HG03159 (cell line): Measurements from ENCODE around the gene TSPYL4.

Experiments
- ATAC-seq: cut with Tn5 transposase; IDR thresholded peaks from one replicate; pipeline ENCODE4 v1.9.1; 2021; ENCODE audit warnings: mild to moderate bottlenecking, moderate library complexity; ENCODE audit not compliant: unreplicated experiment

The TSPYL4 gene

DNA sequence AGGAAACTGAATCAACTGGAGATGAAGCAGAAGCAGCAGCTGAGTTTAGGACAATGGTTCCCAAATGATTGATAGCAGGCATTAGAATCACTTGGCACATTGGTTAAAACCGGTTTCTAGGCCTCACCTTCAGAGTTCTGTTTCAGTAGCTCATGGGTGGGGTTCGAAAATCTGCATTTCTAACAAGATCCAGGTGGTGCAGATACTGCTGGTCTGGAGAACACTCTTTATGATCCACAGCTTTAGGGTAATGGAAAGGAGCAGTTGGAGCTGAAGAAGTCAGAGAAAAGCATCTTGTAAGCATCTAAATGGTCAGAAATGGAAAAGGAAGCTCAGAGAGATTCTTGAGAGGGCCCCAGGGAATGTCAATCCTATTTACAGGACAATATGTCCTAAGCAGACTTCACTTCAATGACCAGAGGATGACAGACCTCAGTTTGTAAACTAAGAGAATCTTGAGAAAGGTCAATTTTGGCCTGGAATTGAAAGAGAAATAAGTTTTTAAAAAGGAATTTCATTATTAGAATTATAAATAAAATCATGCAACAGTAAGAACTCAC is 17.4 kb upstream of the TSPYL4 start:
- no peak for ATAC-seq

- peak; percentile 83 for ATAC-seq
Observed at GRCh38 chr6:116268589-116269293, 14.9 kb upstream of the TSPYL4 start.

- ATAC-seq: no peak
Observed at GRCh38 chr6:116267836-116268588, 14.1 kb upstream of the TSPYL4 start.

- no peak for ATAC-seq
Observed at GRCh38 chr6:116266803-116267202, 12.9 kb upstream of the TSPYL4 start.

DNA sequence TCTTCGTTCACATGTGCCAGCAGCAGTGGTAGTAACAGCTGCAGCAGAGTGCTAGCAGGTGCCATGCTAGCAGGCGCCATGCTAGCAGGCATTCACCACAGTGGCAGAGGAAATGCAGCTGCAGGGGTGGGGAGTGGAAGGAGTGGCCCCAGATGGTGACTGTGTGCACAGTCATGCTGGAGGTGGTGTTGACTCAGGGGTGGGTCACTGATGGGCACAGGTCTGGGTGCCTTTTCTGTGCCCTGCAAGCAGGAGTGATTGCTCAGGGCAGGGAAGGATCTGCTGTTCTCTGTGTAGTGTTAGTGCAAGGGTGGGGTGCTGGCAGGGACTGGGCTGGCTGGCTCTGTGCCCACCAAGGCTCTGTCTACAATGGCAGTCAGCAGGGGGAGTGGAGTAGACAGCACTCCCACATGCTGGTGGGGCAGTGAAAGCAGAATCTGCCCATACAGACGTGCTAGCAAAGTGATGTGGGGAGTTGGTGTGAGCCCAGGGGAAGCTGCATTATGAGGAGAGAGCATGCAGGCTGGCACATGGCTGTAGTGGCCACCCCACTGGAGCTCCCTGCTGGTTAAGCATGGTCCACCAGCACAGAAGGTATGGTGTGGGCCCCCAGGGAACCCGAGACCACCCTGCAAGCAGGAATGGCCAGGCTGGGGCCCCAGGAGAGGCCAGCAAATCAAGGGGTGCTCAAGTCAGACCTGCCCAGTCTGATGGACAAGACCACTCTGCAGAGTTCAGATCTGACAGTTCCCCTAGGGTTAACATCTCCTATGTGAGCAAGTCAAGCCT is 11.4 kb upstream of the TSPYL4 start:
- no peak for ATAC-seq

DNA sequence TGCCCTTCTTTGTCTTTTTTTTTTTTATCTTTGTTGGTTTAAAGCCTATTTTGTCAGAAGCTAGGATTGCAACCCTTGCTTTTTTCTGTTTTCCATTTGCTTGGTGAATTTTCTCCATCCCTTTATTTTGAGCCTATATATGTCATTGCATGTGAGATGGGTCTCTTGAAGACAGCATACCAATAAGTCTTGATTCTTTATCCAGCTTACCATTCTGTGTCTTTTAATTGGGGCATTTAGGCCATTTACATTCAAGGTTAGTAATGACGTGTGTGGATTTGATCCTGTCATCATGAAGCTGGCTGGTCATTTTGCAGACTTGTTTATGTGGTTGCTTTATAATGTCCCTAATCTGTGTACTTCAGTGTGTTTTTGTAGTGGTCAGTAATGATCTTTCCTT is 9.5 kb upstream of the TSPYL4 start:
- ATAC-seq: no peak

DNA sequence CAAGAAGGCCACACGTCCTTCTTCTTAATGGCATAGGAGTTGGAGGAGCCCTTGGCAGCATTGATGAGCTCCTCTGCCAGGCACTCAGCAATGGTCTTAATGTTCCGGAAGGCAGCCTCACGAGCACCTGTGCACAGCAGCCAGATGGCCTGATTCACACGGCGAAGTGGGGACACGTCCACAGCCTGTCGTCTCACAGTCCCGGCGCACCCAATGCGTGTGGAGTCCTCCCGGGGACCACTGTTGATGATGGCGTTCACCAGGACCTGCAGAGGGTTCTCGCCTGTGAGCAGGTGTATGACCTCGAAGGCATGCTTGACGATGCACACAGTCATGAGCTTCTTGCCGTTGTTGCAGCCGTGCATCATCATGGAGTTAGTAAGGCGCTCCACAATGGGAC is 4.6 kb upstream of the TSPYL4 start:
- ATAC-seq: no peak

DNA sequence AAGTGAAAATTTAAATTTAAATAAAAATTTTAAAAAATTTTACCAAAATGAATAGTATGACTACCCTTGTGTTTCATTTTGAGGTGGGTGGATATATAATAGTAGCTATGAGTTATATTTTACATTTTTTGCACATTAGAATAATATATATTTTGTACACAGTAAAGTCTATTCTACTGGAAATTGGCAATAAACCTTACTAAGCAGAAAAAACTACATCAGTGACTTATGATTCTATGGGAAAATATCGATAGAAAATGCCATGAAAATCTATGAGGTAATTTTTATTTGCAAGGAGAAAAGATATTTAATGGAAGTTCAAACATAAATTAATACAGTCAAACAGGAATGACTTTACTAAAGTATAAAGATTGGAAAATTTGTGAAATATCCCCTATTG is 2.8 kb upstream of the TSPYL4 start:
- ATAC-seq: no peak

DNA sequence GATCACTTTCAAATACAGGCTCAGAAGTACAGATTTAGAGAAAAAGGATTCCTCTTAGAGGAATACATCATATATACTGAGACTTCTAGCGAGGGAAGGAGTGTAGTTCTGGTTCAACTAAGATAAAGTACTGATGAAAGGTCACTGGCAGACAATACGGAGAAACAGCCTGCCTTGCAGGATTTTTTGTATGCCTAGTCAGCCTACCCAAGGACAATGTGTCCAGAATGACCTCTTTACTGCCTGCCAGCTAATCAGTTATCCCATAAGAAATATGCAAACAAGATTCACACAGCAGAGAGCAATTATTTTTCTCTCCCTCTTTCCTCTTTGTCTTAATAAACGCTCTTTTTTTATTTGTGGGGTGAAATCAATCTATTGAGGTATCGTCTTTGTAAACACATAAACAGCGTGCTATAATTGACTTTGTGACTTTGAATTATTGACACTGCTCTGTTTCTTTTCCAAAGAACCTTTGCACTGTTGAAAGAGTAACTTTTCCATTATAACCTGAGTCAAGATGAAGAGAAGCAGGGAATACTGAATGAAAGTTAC is 1.4 kb upstream of the TSPYL4 start:
- no peak for ATAC-seq

- peak; percentile 27 for ATAC-seq
Observed at GRCh38 chr6:116254297-116255056, 602 bp upstream of the TSPYL4 start.

- ATAC-seq: no peak
Observed at GRCh38 chr6:116253188-116253504, 729 bp downstream of the TSPYL4 start.

DNA sequence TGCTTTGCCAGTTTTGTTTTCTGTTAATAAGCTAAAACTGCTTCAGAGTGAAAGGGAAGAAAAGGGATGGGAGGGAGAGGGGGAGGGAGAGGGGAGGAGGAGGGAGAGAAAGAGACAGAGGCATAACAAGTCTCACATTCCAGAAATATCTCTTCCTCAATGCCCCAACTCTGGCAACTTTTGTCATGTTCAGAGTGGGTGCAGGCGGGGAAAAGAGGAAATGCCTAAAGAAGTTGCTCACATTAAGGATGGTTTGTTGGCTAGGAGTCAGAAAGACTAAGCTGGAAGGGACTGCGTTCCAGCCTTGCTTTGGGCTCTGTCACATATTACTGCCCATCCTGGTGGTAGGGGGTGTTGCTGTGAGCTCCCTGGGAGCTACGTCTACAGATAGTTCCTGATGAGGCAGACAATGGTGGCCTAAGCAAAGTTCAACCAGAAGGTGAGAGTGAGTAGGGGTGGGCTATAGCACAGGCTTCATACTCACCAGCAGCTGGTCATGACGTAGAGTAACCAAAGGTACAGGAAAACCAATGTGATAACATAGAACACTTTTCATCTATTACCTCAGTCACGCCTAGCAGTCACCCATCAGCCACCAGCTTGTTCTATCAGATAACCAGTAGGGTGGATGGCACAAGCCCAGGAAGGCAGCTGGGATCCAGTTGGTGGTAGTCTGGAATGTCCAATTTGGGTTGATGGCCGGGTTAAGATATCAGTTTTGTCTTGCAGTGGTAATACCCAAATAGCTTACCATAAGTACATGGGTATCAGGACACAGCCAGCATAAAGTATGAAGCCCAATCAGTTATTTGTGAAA is 2.1 kb downstream of the TSPYL4 start:
- ATAC-seq: no peak

DNA sequence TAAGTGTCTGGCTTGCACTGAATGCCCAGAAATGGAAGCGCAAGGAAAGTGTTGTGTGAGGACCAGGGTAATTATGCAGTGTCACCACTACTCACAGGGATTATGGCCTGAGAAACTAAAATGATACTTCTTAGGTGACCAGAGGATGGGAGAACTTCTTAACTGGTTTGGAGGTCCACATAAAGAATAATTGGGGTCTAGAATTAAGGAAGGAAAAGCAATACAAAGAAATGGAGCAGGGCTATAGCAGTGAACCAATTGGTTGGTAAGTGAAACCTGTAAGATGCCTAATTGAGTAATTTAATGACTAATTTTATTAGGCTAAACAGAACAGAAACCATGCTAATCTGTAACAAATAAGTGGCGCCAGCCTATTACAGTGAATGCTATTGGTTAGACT is 5.3 kb downstream of the TSPYL4 start:
- ATAC-seq: no peak

DNA sequence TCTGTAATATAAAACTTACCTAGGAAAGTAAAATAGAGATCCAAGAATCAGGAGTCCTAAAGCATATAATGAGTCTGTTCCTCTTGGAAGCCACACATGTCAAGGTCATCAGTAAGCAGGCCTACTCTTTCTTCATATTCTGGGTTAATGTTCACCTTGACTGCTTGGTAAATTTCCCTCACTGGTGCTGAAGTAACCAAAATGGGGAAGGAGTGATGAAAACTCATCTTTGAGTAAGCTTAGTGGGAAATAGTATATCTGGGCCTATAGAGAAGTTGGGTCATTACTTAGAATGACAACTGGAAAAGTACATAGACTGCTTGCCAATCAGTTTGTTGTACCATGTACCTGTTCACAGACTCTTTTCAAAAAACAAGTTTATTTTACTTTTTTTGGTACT is 6.6 kb downstream of the TSPYL4 start:
- no peak for ATAC-seq

GRCh38 chr6:116246089-116246488 is 7.8 kb downstream of the TSPYL4 start:
- ATAC-seq: no peak

- no peak for ATAC-seq
Observed at GRCh38 chr6:116244284-116244683, 9.6 kb downstream of the TSPYL4 start.

DNA sequence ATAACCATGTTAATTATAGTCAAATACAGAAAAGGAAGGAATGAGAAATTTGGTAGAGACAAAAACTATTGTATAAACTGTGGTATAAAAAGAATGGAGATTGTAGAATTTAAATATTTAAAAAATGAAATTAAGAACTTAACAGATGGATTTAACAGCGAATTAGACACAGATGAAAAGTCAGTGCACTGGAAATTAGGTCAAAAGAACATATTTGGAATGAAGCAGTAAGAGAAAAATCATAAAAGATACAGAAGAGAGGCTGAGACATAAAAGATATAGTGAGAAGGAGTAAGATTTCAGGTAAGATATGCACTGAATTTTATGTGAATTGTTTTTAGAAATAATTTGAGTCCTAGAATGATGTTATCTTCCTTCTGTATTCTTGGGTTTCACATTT is 14.0 kb downstream of the TSPYL4 start:
- no peak for ATAC-seq

DNA sequence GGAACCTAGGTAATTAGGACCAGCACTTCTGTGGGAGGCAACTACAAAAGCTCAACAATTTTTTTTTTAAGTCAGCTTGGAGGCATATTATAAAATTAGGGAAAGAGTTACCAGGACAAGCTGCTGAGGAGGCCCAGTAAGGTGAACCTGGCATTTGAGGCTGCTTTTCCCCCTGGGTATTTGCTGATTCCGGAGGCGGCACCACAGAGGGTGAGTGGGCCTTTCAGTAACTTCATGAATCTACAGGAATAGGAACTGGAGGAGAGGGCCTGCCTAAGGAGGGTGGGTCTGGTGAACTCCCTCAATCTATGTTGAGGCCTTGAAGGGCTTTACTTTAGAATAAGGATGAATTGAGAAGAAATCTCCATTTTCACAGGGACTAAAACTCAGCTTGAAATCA is 14.6 kb downstream of the TSPYL4 start:
- ATAC-seq: no peak

- ATAC-seq: no peak
Observed at GRCh38 chr6:116238083-116238482, 15.8 kb downstream of the TSPYL4 start.

- ATAC-seq: no peak
Observed at GRCh38 chr6:116234689-116235088, 19.2 kb downstream of the TSPYL4 start.
